Endothelial cell of umbilical vein (primary cell): ENCODE results near the gene FBXO10.

Experiments
- EZH2 ChIP-seq: IDR thresholded peaks from 2 replicates; pipeline ENCODE4 v1.6.1; 2012; ENCODE audit warnings: borderline replicate concordance, low read depth, mild to moderate bottlenecking, moderate library complexity, low read length, inconsistent platforms; ENCODE audit not compliant: severe bottlenecking
- FOS ChIP-seq: IDR thresholded peaks from 2 replicates; pipeline ENCODE4 v1.6.1; 2011; ENCODE audit warnings: mild to moderate bottlenecking, low read length, moderate library complexity, borderline replicate concordance; ENCODE audit not compliant: insufficient read depth
- JUN ChIP-seq: IDR thresholded peaks from 2 replicates; pipeline ENCODE4 v1.6.1; 2011; ENCODE audit warnings: borderline replicate concordance, low read depth; ENCODE audit not compliant: insufficient read length, insufficient read depth
- MYC ChIP-seq: IDR thresholded peaks from one replicate; pipeline ENCODE4 v1.6.1; 2011; ENCODE audit warnings: mild to moderate bottlenecking, low read depth, low read length
- POLR2A ChIP-seq: IDR thresholded peaks from 2 replicates; pipeline ENCODE4 v1.6.1; 2012; ENCODE audit warnings: low read depth, mild to moderate bottlenecking, control low read depth, low read length
- POLR2AphosphoS5 ChIP-seq: IDR thresholded peaks from 2 replicates; pipeline ENCODE4 v1.6.1; 2012; ENCODE audit warnings: low read depth, mild to moderate bottlenecking, control low read depth, low read length, moderate library complexity; ENCODE audit not compliant: insufficient read depth
- TF ChIP-seq, protein P1 (sequence below), 2 donors: IDR thresholded peaks; 1 replicate in 1 of 2; 2 replicates in 1 of 2; pipeline ENCODE4 v1.5.1; 2011; ENCODE audit warnings: low read length in 2 of 2, mild to moderate bottlenecking in 2 of 2, moderate library complexity in 2 of 2, control low read depth in 1 of 2, inconsistent platforms in 1 of 2, low read depth in 1 of 2; ENCODE audit not compliant: insufficient read depth in 1 of 2; ENCODE audit errors: extremely low read depth in 1 of 2
- TF ChIP-seq, protein P2 (sequence below): IDR thresholded peaks from 2 replicates; pipeline ENCODE4 v1.6.1; 2011; ENCODE audit not compliant: insufficient read depth, insufficient read length

DNA sequence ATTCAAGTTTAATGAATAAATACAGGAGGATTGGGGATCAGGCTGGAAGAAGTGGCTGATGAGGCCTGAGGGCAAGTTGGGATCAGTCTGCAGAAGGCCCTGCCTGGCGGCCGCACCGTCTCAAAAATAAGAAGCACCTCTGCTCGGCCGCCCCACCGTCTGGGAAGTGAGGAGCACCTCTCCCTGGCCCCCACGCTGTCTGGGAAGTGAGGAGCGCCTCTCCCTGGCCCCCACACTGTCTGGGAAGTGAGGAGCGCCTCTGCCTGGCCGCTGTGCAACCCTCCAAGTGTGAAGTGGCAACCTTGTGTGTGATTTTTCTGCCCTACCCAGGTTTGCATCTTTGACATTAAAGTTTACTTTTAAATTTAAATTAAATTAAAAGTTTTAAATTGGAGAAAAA is 55.1 kb downstream of the FBXO10 start:
- no peak for TF ChIP-seq POLR2A
- TF ChIP-seq, protein P1, sequence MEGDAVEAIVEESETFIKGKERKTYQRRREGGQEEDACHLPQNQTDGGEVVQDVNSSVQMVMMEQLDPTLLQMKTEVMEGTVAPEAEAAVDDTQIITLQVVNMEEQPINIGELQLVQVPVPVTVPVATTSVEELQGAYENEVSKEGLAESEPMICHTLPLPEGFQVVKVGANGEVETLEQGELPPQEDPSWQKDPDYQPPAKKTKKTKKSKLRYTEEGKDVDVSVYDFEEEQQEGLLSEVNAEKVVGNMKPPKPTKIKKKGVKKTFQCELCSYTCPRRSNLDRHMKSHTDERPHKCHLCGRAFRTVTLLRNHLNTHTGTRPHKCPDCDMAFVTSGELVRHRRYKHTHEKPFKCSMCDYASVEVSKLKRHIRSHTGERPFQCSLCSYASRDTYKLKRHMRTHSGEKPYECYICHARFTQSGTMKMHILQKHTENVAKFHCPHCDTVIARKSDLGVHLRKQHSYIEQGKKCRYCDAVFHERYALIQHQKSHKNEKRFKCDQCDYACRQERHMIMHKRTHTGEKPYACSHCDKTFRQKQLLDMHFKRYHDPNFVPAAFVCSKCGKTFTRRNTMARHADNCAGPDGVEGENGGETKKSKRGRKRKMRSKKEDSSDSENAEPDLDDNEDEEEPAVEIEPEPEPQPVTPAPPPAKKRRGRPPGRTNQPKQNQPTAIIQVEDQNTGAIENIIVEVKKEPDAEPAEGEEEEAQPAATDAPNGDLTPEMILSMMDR (IDR thresholded peaks at IDR 0.05; ENCODE audit: extremely low read depth in 1 of 2, insufficient read depth in 1 of 2, low read depth in 1 of 2, low read length in 2 of 2), result no peak
- no peak for TF ChIP-seq JUN
- TF ChIP-seq, protein P2, sequence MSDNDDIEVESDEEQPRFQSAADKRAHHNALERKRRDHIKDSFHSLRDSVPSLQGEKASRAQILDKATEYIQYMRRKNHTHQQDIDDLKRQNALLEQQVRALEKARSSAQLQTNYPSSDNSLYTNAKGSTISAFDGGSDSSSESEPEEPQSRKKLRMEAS, result no peak
- no peak for TF ChIP-seq EZH2
- no peak for TF ChIP-seq POLR2AphosphoS5
- no peak for TF ChIP-seq FOS
- no peak for TF ChIP-seq MYC
